ENCODE data around the gene FAM187B. TPM values are rescaled to one million over a fixed set of nuclear protein-coding genes. Genes with fewer than 3 reads are reported as not detected.

Gene FAM187B
- total RNA-seq, 2 experiments from 2014 or later, result not detected

GRCh38 chr19:35195830-35196229, 32.7 kb downstream of the FAM187B start:
- peaks cover 10% of the 10 kb centered on the region for H3K9me3 Mint-ChIP-seq
- peaks cover 6% of the 10 kb centered on the region for H3K36me3 Mint-ChIP-seq (ENCODE audit: low read depth)
- POLR2A ChIA-PET, result no interaction called here
- no peak overlapping the region for H3K27ac Mint-ChIP-seq
- peaks cover 17% of the 10 kb centered on the region for H3K4me1 Mint-ChIP-seq
- H3K4me3 Mint-ChIP-seq, result no peak overlapping the region
- DNase-seq, result no peak
- H3K27me3 Mint-ChIP-seq, result peaks cover 9% of the 10 kb centered on the region
- CTCF ChIA-PET, result no interaction called here

- H3K4me1 Mint-ChIP-seq, result peaks cover 14% of the 10 kb centered on the region
- peaks cover 12% of the 10 kb centered on the region for H3K9me3 Mint-ChIP-seq
- H3K4me3 Mint-ChIP-seq, result no peak overlapping the region
- peaks cover 16% of the 10 kb centered on the region for H3K27me3 Mint-ChIP-seq
- no peak overlapping the region for H3K27ac Mint-ChIP-seq
- peaks cover 9% of the 10 kb centered on the region for H3K36me3 Mint-ChIP-seq (ENCODE audit: low read depth)
- DNase-seq, result no peak
- ChIA-PET POLR2A (no interaction called here), CTCF (interaction anchor here (1.3 to 1.6 kb wide), 2 partner anchors 10 to 12 kb away, joined by 3 to 4 read pairs; no protein-coding TSS in a partner anchor)
Observed at GRCh38 chr19:35194012-35194984, 34.2 kb downstream of the FAM187B start.

- peaks cover 12% of the 10 kb centered on the region for H3K4me1 Mint-ChIP-seq
- no peak for DNase-seq
- H3K27me3 Mint-ChIP-seq, result peaks cover 5% of the 10 kb centered on the region
- H3K36me3 Mint-ChIP-seq (ENCODE audit: low read depth), result peaks cover 3% of the 10 kb centered on the region
- peaks cover 17% of the 10 kb centered on the region for H3K9me3 Mint-ChIP-seq
- ChIA-PET CTCF (interaction anchor here (1.1 kb wide), 1 partner anchor 32 kb away, joined by 3 read pairs; no protein-coding TSS in a partner anchor), POLR2A (no interaction called here)
- H3K4me3 Mint-ChIP-seq, result no peak overlapping the region
- no peak overlapping the region for H3K27ac Mint-ChIP-seq
Observed at GRCh38 chr19:35184884-35185283, 43.7 kb downstream of the FAM187B start.

GRCh38 chr19:35184267-35184666, 44.3 kb downstream of the FAM187B start:
- H3K4me3 Mint-ChIP-seq, result no peak overlapping the region
- ChIA-PET POLR2A (no interaction called here), CTCF (interaction anchor here (1.0 kb wide), 1 partner anchor 30 kb away, joined by 3 read pairs; the partner anchor contains the start of gene FXYD5)
- H3K27me3 Mint-ChIP-seq, result peaks cover 2% of the 10 kb centered on the region
- peaks cover 15% of the 10 kb centered on the region for H3K9me3 Mint-ChIP-seq
- H3K27ac Mint-ChIP-seq, result no peak overlapping the region
- H3K36me3 Mint-ChIP-seq (ENCODE audit: low read depth), result peaks cover 3% of the 10 kb centered on the region
- no peak for DNase-seq
- peaks cover 19% of the 10 kb centered on the region for H3K4me1 Mint-ChIP-seq

- Mint-ChIP-seq H3K4me3 (no peak overlapping the region), H3K36me3 (ENCODE audit: low read depth) (peaks cover 12% of the 10 kb centered on the region), H3K27me3 (no peaks in the 10 kb centered on the region), H3K27ac (no peak overlapping the region), H3K9me3 (peaks cover 18% of the 10 kb centered on the region), H3K4me1 (peaks cover 36% of the 10 kb centered on the region)
- CTCF ChIA-PET, result interaction anchor here (1.1 to 1.4 kb wide), 2 partner anchors 10 to 27 kb away, joined by 3 read pairs; partner anchors contain the start of gene FXYD5
- DNase-seq, result no peak
- POLR2A ChIA-PET, result no interaction called here
Observed at GRCh38 chr19:35181387-35181786, 47.2 kb downstream of the FAM187B start.

GRCh38 chr19:35179830-35180229, 48.7 kb downstream of the FAM187B start:
- Mint-ChIP-seq H3K4me3 (no peak overlapping the region), H3K36me3 (ENCODE audit: low read depth) (peaks cover 16% of the 10 kb centered on the region), H3K9me3 (peaks cover 18% of the 10 kb centered on the region), H3K4me1 (peaks cover 41% of the 10 kb centered on the region), H3K27me3 (no peaks in the 10 kb centered on the region), H3K27ac (peak overlapping the region; percentile 34)
- CTCF ChIA-PET, result interaction anchor here (0.6 to 1.6 kb wide), 5 partner anchors 12 to 440 kb away, joined by 3 to 5 read pairs (median 4); partner anchors contain the start of gene FXYD5
- POLR2A ChIA-PET, result interaction anchor here (0.7 kb wide), 1 partner anchor 17 kb away, joined by 3 read pairs; no protein-coding TSS in a partner anchor
- DNase-seq, result peak; percentile 6

GRCh38 chr19:35178701-35179100, 49.8 kb downstream of the FAM187B start:
- ChIA-PET CTCF (interaction anchor here (1.3 to 1.6 kb wide), 3 partner anchors 17 to 25 kb away, joined by 3 to 5 read pairs (median 3); partner anchors contain the start of gene FXYD5), POLR2A (no interaction called here)
- Mint-ChIP-seq H3K4me1 (peaks cover 42% of the 10 kb centered on the region), H3K4me3 (no peak overlapping the region), H3K9me3 (peaks cover 14% of the 10 kb centered on the region), H3K36me3 (ENCODE audit: low read depth) (peaks cover 16% of the 10 kb centered on the region), H3K27ac (no peak overlapping the region), H3K27me3 (no peaks in the 10 kb centered on the region)
- DNase-seq, result peak; percentile 4

- H3K9me3 Mint-ChIP-seq, result peaks cover 11% of the 10 kb centered on the region
- POLR2A ChIA-PET, result interaction anchor here (0.6 kb wide), 1 partner anchor 47 kb away, joined by 3 read pairs; no protein-coding TSS in a partner anchor
- CTCF ChIA-PET, result interaction anchor here (1.3 to 2.2 kb wide), 2 partner anchors 21 to 24 kb away, joined by 3 to 12 read pairs; no protein-coding TSS in a partner anchor
- H3K27ac Mint-ChIP-seq, result no peak overlapping the region
- peaks cover 27% of the 10 kb centered on the region for H3K36me3 Mint-ChIP-seq (ENCODE audit: low read depth)
- DNase-seq, result peak; percentile 5
- H3K4me3 Mint-ChIP-seq, result no peak overlapping the region
- H3K4me1 Mint-ChIP-seq, result peaks cover 44% of the 10 kb centered on the region
- H3K27me3 Mint-ChIP-seq, result no peaks in the 10 kb centered on the region
Observed at GRCh38 chr19:35177377-35178274, 50.9 kb downstream of the FAM187B start.

- ChIA-PET POLR2A (no interaction called here), CTCF (interaction anchor here (2.2 kb wide), 1 partner anchor 22 kb away, joined by 12 read pairs; no protein-coding TSS in a partner anchor)
- Mint-ChIP-seq H3K27me3 (no peaks in the 10 kb centered on the region), H3K9me3 (peaks cover 14% of the 10 kb centered on the region), H3K36me3 (ENCODE audit: low read depth) (peaks cover 39% of the 10 kb centered on the region), H3K4me1 (peaks cover 51% of the 10 kb centered on the region), H3K27ac (no peak overlapping the region), H3K4me3 (no peak overlapping the region)
- DNase-seq, result no peak
Observed at GRCh38 chr19:35176181-35176570, 52.4 kb downstream of the FAM187B start.

Other genes with a start within 250 kb of the FAM187B start
- gene GRAMD1A, start 228.4 kb downstream of the FAM187B start, total RNA-seq, result 100 to 1,000 TPM; 106 to 114 TPM
- gene SCN1B, start 198.3 kb downstream of the FAM187B start, total RNA-seq, result under 1 TPM; 0.50 to 0.97 TPM
- gene HPN, start 187.0 kb downstream of the FAM187B start, total RNA-seq, result not detected
- gene FXYD3, start 112.9 kb downstream of the FAM187B start, total RNA-seq, result not detected
- gene LGI4, start 93.7 kb downstream of the FAM187B start, total RNA-seq, result under 1 TPM; 0.37 to 0.40 TPM
- 1 to 10 TPM; 1.0 to 1.8 TPM for gene FXYD1, start 89.9 kb downstream of the FAM187B start, total RNA-seq
- 1 to 10 TPM; 4.5 to 5.0 TPM for gene FXYD7, start 85.5 kb downstream of the FAM187B start, total RNA-seq
- gene FXYD5, start 74.0 kb downstream of the FAM187B start, total RNA-seq, result 100 to 1,000 TPM; 455 to 524 TPM
- gene LSR, start 20.3 kb upstream of the FAM187B start, total RNA-seq, result 1 to 10 TPM; 3.5 to 3.6 TPM
- 100 to 1,000 TPM; 150 to 162 TPM for gene USF2, start 40.2 kb upstream of the FAM187B start, total RNA-seq
- gene HAMP, start 53.8 kb upstream of the FAM187B start, total RNA-seq, result 1 to 10 TPM in 1 of 2 experiments, under 1 TPM in 1; 0.92 to 1.2 TPM
- not detected for gene MAG, start 63.4 kb upstream of the FAM187B start, total RNA-seq
- under 1 TPM in 1 of 2 experiments, not detected in 1; 0.21 TPM for gene CD22, start 100.4 kb upstream of the FAM187B start, total RNA-seq
- gene FFAR1, start 119.2 kb upstream of the FAM187B start, total RNA-seq, result not detected
- gene FFAR3, start 129.7 kb upstream of the FAM187B start, total RNA-seq, result not detected
- not detected for gene GPR42, start 142.3 kb upstream of the FAM187B start, total RNA-seq
- not detected for gene FFAR2, start 219.5 kb upstream of the FAM187B start, total RNA-seq